Kidney (tissue), 14 donors: ENCODE measurements around the gene BUD31. TPM values are rescaled to one million over a fixed set of nuclear protein-coding genes. Genes with fewer than 3 reads are reported as not detected.

Source experiments
- DNase-seq, 5 donors: peaks; one replicate each; pipeline ENCODE4 v3.0.0-alpha.2; 2013 to 2020
- FAIRE-seq: peaks from 2 replicates; lab custom pipeline; 2012; peaks lifted over from hg19 to GRCh38; lab: Jason Lieb, UNC
- H3K27ac ChIP-seq, 2 donors: one replicate each; pipeline ENCODE4 v1.7.0; 2013; ENCODE audit warnings: low read depth in 2 of 2, low read length in 2 of 2, inconsistent platforms in 1 of 2
- H3K27me3 ChIP-seq: one replicate; pipeline ENCODE4 v1.7.1; 2013; ENCODE audit warnings: low read length, inconsistent platforms; ENCODE audit not compliant: control insufficient read depth, insufficient read depth
- H3K36me3 ChIP-seq, 3 donors: one replicate each; pipeline versions ENCODE4 v1.7.0 to v1.7.1; 2013; ENCODE audit warnings: low read length in 3 of 3, control low read depth in 1 of 3, inconsistent platforms in 1 of 3; ENCODE audit not compliant: insufficient read depth in 3 of 3, control insufficient read depth in 2 of 3
- H3K4me1 ChIP-seq, 3 donors: one replicate each; pipeline versions ENCODE4 v1.7.0 to v1.7.1; 2013; ENCODE audit warnings: low read length in 3 of 3, inconsistent platforms in 1 of 3, low read depth in 1 of 3; ENCODE audit not compliant: control insufficient read depth in 2 of 3, insufficient read depth in 2 of 3
- H3K4me3 ChIP-seq, 3 donors: one replicate each; pipeline versions ENCODE4 v1.7.0 to v1.8.1; 2013; ENCODE audit warnings: low read length in 3 of 3, control low read depth in 1 of 3, inconsistent platforms in 1 of 3
- H3K9ac ChIP-seq, 3 donors: one replicate each; pipeline versions ENCODE4 v1.7.0 to v1.7.1; 2013; ENCODE audit warnings: low read length in 3 of 3, control low read depth in 1 of 3, inconsistent platforms in 1 of 3
- H3K9me3 ChIP-seq, 3 donors: one replicate each; pipeline versions ENCODE4 v1.7.0 to v1.7.1; 2013; ENCODE audit warnings: low read length in 3 of 3, control low read depth in 1 of 3, inconsistent platforms in 1 of 3; ENCODE audit not compliant: control insufficient read depth in 2 of 3, insufficient read depth in 1 of 3
- intact Hi-C: fragments of 100-400 bp; cut with DNase I; formaldehyde crosslinking; loops from one replicate; pipeline ENCODE4 v1.11.1; 2022
- polyA plus RNA-seq: library from polyadenylated mRNA; stranded (reverse); fragments of 350-450 nt; fragmentation: Illumina TruSeq; extraction: RNeasy Lipid Tissue Mini Kit (QIAGEN cat#74804); gene quantifications from one replicate; pipeline ENCODE4 v1.2.3, GENCODE V29; 2014; ENCODE audit warnings: low read depth, low replicate concordance; ENCODE audit not compliant: insufficient read depth
- total RNA-seq: library from RNA; stranded (reverse); fragmentation: NEBNext Ultra II Directional; extraction: Animal tissue kit (Norgen Biotek cat#: 25700); gene quantifications from one replicate; pipeline ENCODE4 v1.2.1, GENCODE V29; 2021
- TF ChIP-seq, protein P1 (sequence below): IDR thresholded peaks from 3 replicates; pipeline ENCODE4 v1.5.1; 2012; ENCODE audit warnings: mild to moderate bottlenecking, moderate library complexity, borderline replicate concordance; ENCODE audit not compliant: insufficient read depth; ENCODE audit errors: extremely low read depth
- donor health status: control.
- donor health status: control.
- donor health status: control.
- donor health status: control.
- donor health status: control.
- donor health status: DM: yes; HTN: yes; CAD: no.
- donor health status: Normal renal cell carcinoma (clear cell type).

The BUD31 gene
- total and polyA plus RNA-seq, 2 donors from 2014 or later: 79.0 to 141 TPM

DNA sequence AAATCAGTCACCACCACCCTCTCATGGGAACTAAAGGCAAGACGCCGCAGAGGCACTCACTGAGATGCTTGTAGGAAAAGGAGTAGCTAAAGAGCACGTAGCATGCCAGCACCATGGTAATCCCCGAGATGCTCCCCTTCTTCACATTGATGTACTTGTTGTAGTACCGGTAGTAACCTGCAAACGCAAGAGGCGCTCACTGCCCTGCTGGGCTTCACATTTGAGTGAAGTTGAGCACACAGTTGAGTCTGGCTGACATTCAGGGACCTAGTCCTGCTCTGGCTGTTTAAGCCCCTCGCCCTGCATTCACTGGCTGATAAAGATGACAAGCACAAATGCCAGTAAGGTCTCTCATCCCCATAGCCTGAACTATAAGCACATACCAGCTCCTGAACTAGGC lies 50.3 kb downstream of the BUD31 start:
- Histone ChIP-seq H3K9ac (no peak overlapping the region), H3K4me3 (no peak overlapping the region), H3K36me3 (peaks cover 0 to 29% (median 22%) of the 10 kb centered on the region in 3 donors), H3K27ac (no peak overlapping the region), H3K27me3 (no peaks in the 10 kb centered on the region), H3K9me3 (no peaks in the 10 kb centered on the region), H3K4me1 (peaks cover 0 to 2% (median 0%) of the 10 kb centered on the region in 3 donors)
- FAIRE-seq (no peak), DNase-seq (peak in 1 of 5 donors; percentile 2)
- intact Hi-C loops: no loop called here
- TF ChIP-seq, protein P1, sequence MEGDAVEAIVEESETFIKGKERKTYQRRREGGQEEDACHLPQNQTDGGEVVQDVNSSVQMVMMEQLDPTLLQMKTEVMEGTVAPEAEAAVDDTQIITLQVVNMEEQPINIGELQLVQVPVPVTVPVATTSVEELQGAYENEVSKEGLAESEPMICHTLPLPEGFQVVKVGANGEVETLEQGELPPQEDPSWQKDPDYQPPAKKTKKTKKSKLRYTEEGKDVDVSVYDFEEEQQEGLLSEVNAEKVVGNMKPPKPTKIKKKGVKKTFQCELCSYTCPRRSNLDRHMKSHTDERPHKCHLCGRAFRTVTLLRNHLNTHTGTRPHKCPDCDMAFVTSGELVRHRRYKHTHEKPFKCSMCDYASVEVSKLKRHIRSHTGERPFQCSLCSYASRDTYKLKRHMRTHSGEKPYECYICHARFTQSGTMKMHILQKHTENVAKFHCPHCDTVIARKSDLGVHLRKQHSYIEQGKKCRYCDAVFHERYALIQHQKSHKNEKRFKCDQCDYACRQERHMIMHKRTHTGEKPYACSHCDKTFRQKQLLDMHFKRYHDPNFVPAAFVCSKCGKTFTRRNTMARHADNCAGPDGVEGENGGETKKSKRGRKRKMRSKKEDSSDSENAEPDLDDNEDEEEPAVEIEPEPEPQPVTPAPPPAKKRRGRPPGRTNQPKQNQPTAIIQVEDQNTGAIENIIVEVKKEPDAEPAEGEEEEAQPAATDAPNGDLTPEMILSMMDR: no peak

DNA sequence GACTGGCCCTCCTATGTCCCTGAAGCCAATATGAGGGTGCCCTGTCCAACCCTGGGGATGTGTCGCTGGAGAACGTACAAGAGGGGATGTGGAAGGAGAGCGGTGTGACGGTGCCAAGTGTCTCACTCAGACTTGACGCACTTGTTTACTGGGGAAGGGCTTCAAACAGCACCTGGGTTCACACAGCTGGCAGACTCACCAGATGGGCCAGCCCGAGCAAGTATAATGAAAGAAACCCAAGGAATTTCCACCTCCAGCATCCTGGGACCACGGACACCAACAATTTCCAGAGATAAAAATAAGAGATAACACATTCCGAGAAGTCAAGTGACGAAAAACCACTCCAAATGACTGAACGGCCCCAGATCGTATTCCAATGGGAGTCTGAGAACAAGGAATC lies 51.9 kb downstream of the BUD31 start:
- TF ChIP-seq, protein P1: no peak
- H3K27ac ChIP-seq: no peak overlapping the region
- H3K9me3 ChIP-seq: no peaks in the 10 kb centered on the region
- intact Hi-C loops: no loop called here
- H3K36me3 ChIP-seq: peaks cover 0 to 25% (median 22%) of the 10 kb centered on the region in 3 donors
- no peak overlapping the region for H3K4me3 ChIP-seq
- FAIRE-seq (no peak), DNase-seq (no peak)
- no peak overlapping the region for H3K9ac ChIP-seq
- no peaks in the 10 kb centered on the region for H3K27me3 ChIP-seq
- H3K4me1 ChIP-seq: peaks cover 0 to 5% (median 4%) of the 10 kb centered on the region in 3 donors

- Histone ChIP-seq H3K36me3 (peaks cover 0 to 25% (median 22%) of the 10 kb centered on the region in 3 donors), H3K27me3 (no peaks in the 10 kb centered on the region), H3K4me3 (no peak overlapping the region), H3K9me3 (no peaks in the 10 kb centered on the region), H3K27ac (no peak overlapping the region), H3K9ac (no peak overlapping the region), H3K4me1 (peaks cover 0 to 5% (median 4%) of the 10 kb centered on the region in 3 donors)
- TF ChIP-seq, protein P1: no peak
- FAIRE-seq (no peak), DNase-seq (no peak)
- intact Hi-C loops: no loop called here
Measured at GRCh38 chr7:99461221-99461620, 52.5 kb downstream of the BUD31 start.

- DNase-seq (no peak), FAIRE-seq (no peak)
- intact Hi-C loops: no loop called here
- peak overlapping the region; percentile 92 to 100 (median 94) for H3K4me3 ChIP-seq
- TF ChIP-seq, protein P1: no peak
- no peaks in the 10 kb centered on the region for H3K27me3 ChIP-seq
- H3K4me1 ChIP-seq: peaks cover 0 to 5% (median 4%) of the 10 kb centered on the region in 3 donors
- H3K36me3 ChIP-seq: peaks cover 0 to 8% (median 2%) of the 10 kb centered on the region in 3 donors
- H3K9me3 ChIP-seq: no peaks in the 10 kb centered on the region
- H3K27ac ChIP-seq: peak overlapping the region; percentile 51 to 89
- H3K9ac ChIP-seq: peak overlapping the region; percentile 61 to 98 (median 64)
Measured at GRCh38 chr7:99465421-99465768, 56.6 kb downstream of the BUD31 start.
